Ishikawa (cell line): ENCODE results near the gene HHIP.

Experiments used
- CEBPB ChIP-seq: IDR thresholded peaks from 2 replicates; pipeline ENCODE4 v1.6.1; 2012
- CREB1 ChIP-seq: IDR thresholded peaks from 2 replicates; pipeline ENCODE4 v1.6.1; 2012; ENCODE audit warnings: low read depth
- EGR1 ChIP-seq: IDR thresholded peaks from 2 replicates; pipeline ENCODE4 v1.6.1; 2012
- EP300 ChIP-seq: IDR thresholded peaks from 2 replicates; pipeline ENCODE4 v1.6.1; 2012; ENCODE audit warnings: borderline replicate concordance
- FOXM1 ChIP-seq: IDR thresholded peaks from 2 replicates; pipeline ENCODE4 v1.6.1; 2012; ENCODE audit warnings: low read depth, borderline replicate concordance
- MAX ChIP-seq: IDR thresholded peaks from 2 replicates; pipeline ENCODE4 v1.6.1; 2012
- NFIC ChIP-seq: IDR thresholded peaks from 2 replicates; pipeline ENCODE4 v1.6.1; 2012
- RAD21 ChIP-seq: IDR thresholded peaks from 2 replicates; pipeline ENCODE4 v1.6.1; 2012; ENCODE audit warnings: low read depth
- REST ChIP-seq: IDR thresholded peaks from 2 replicates; pipeline ENCODE4 v1.6.1; 2012; ENCODE audit warnings: low read depth, mild to moderate bottlenecking
- TAF1 ChIP-seq: IDR thresholded peaks from 2 replicates; pipeline ENCODE4 v1.6.1; 2012; ENCODE audit warnings: low read depth, mild to moderate bottlenecking
- TCF12 ChIP-seq: IDR thresholded peaks from 2 replicates; pipeline ENCODE4 v1.6.1; 2012; ENCODE audit warnings: low read depth
- TEAD4 ChIP-seq: IDR thresholded peaks from 2 replicates; pipeline ENCODE4 v1.6.1; 2012
- USF1 ChIP-seq: IDR thresholded peaks from 2 replicates; pipeline ENCODE4 v1.6.1; 2012
- YY1 ChIP-seq: IDR thresholded peaks from 2 replicates; pipeline ENCODE4 v1.6.1; 2012; ENCODE audit warnings: low read depth
- ZBTB7A ChIP-seq: IDR thresholded peaks from 2 replicates; pipeline ENCODE4 v1.6.1; 2012; ENCODE audit warnings: low read depth

HHIP gene

GRCh38 chr4:144670776-144671175, 24.8 kb downstream of the HHIP start:
- no peak for TF ChIP-seq YY1

GRCh38 chr4:144674711-144675110, 28.8 kb downstream of the HHIP start:
- TF ChIP-seq TEAD4 (no peak), ZBTB7A (no peak), YY1 (no peak), REST (no peak), MAX (no peak), FOXM1 (no peak), RAD21 (no peak), EGR1 (no peak), EP300 (no peak)

- no peak for TF ChIP-seq TCF12
- no peak for TF ChIP-seq NFIC
- no peak for TF ChIP-seq EP300
- TF ChIP-seq REST = no peak
- TF ChIP-seq USF1 = no peak
- no peak for TF ChIP-seq FOXM1
- no peak for TF ChIP-seq ZBTB7A
- no peak for TF ChIP-seq CREB1
- no peak for TF ChIP-seq TEAD4
- no peak for TF ChIP-seq YY1
- TF ChIP-seq TAF1 = no peak
- TF ChIP-seq EGR1 = no peak
- no peak for TF ChIP-seq MAX
- no peak for TF ChIP-seq RAD21
- no peak for TF ChIP-seq CEBPB
Measured at GRCh38 chr4:144681806-144682205, 35.9 kb downstream of the HHIP start.

- no peak for TF ChIP-seq FOXM1
- TF ChIP-seq REST = no peak
- no peak for TF ChIP-seq YY1
- no peak for TF ChIP-seq EP300
- no peak for TF ChIP-seq NFIC
- TF ChIP-seq USF1 = no peak
- TF ChIP-seq ZBTB7A = no peak
- no peak for TF ChIP-seq CEBPB
- TF ChIP-seq RAD21 = no peak
- TF ChIP-seq EGR1 = no peak
- no peak for TF ChIP-seq TAF1
- no peak for TF ChIP-seq CREB1
Measured at GRCh38 chr4:144683516-144683915, 37.6 kb downstream of the HHIP start.

GRCh38 chr4:144685911-144686310, 40.0 kb downstream of the HHIP start:
- TF ChIP-seq ZBTB7A = no peak
- no peak for TF ChIP-seq YY1
- TF ChIP-seq FOXM1 = no peak
- no peak for TF ChIP-seq EGR1
- TF ChIP-seq TCF12 = no peak
- no peak for TF ChIP-seq USF1
- no peak for TF ChIP-seq CREB1
- no peak for TF ChIP-seq TEAD4
